Lower lobe of right lung (tissue), 2 donors: Measurements from ENCODE around the gene S1PR4. TPM values are rescaled to one million over a fixed set of nuclear protein-coding genes. Genes with fewer than 3 reads are reported as not detected.
A peak's percentile ranks its signal among the peaks of the same experiment; 100 is the strongest.

Experiments used
- ATAC-seq, 2 donors: fragments of 200-7000 bp; cut with Tn5 transposase; one replicate each; pipeline ENCODE4 v1.9.1; 2020 to 2022; ENCODE audit warnings: mild to moderate bottlenecking in 2 of 2, moderate library complexity in 2 of 2
- DNase-seq: peaks from one replicate; pipeline ENCODE4 v3.0.0-alpha.2; 2020
- H3K27ac ChIP-seq: fragments of 200-600 bp; one replicate; pipeline ENCODE4 v1.8.0; 2022
- H3K27me3 ChIP-seq: fragments of 200-600 bp; one replicate; pipeline ENCODE4 v1.8.0; 2022; ENCODE audit warnings: low read depth
- H3K36me3 ChIP-seq: fragments of 200-600 bp; one replicate; pipeline ENCODE4 v1.8.0; 2022; ENCODE audit warnings: mild to moderate bottlenecking
- H3K4me1 ChIP-seq: fragments of 200-600 bp; one replicate; pipeline ENCODE4 v1.8.0; 2022
- H3K4me3 ChIP-seq: fragments of 200-600 bp; one replicate; pipeline ENCODE4 v1.8.0; 2022; ENCODE audit warnings: mild to moderate bottlenecking
- H3K9me3 ChIP-seq: fragments of 200-600 bp; one replicate; pipeline ENCODE4 v1.8.0; 2022
- intact Hi-C: fragments of 100-400 bp; cut with DNase I; formaldehyde crosslinking; loops from one replicate; pipeline ENCODE4 v1.11.0; 2022
- total RNA-seq: library from RNA; stranded (reverse); fragmentation: NEBNext Ultra II Directional; extraction: Animal tissue kit (Norgen Biotek cat#: 25700); gene quantifications from one replicate; pipeline ENCODE4 v1.2.1, GENCODE V29; 2021
- TF ChIP-seq, protein P1 (sequence below): fragments of 200-600 bp; IDR thresholded peaks from one replicate; pipeline ENCODE4 v1.8.0; 2022; ENCODE audit warnings: antibody characterized with exemption, mild to moderate bottlenecking
- donor health status: DM: no; HTN: yes; CAD: no; lungs with severe emphysema.

Gene S1PR4
- total RNA-seq, 1 donor from 2014 or later = 35.7 TPM

- TF ChIP-seq, protein P1, sequence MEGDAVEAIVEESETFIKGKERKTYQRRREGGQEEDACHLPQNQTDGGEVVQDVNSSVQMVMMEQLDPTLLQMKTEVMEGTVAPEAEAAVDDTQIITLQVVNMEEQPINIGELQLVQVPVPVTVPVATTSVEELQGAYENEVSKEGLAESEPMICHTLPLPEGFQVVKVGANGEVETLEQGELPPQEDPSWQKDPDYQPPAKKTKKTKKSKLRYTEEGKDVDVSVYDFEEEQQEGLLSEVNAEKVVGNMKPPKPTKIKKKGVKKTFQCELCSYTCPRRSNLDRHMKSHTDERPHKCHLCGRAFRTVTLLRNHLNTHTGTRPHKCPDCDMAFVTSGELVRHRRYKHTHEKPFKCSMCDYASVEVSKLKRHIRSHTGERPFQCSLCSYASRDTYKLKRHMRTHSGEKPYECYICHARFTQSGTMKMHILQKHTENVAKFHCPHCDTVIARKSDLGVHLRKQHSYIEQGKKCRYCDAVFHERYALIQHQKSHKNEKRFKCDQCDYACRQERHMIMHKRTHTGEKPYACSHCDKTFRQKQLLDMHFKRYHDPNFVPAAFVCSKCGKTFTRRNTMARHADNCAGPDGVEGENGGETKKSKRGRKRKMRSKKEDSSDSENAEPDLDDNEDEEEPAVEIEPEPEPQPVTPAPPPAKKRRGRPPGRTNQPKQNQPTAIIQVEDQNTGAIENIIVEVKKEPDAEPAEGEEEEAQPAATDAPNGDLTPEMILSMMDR = no peak
- intact Hi-C loops = no loop called here
- Histone ChIP-seq H3K4me1 (peaks cover 37% of the 10 kb centered on the region), H3K9me3 (no peaks in the 10 kb centered on the region), H3K27me3 (no peaks in the 10 kb centered on the region), H3K4me3 (peak within 1 kb of the TSS; percentile 62), H3K27ac (peak within 1 kb of the TSS; percentile 80), H3K36me3 (no peaks in the 10 kb centered on the region)
- peak; percentile 91 to 93 for ATAC-seq
- peak; percentile 81 for DNase-seq
These were observed 42.4 kb upstream of the S1PR4 start, which contains the start of gene GNA15 for GRCh38 chr19:3135961-3136683. TSS of gene GNA15 (plus strand) at chr19:3136033. CDS start at chr19:3136451, 418 bp downstream.

- no peaks in the 10 kb centered on the region for H3K36me3 ChIP-seq
- no peaks in the 10 kb centered on the region for H3K27me3 ChIP-seq
- H3K9me3 ChIP-seq = no peaks in the 10 kb centered on the region
- ATAC-seq = peak; percentile 6 to 43
- TF ChIP-seq, protein P1 = no peak
- intact Hi-C loops = no loop called here
- H3K4me3 ChIP-seq = peak overlapping the region; percentile 62
- peaks cover 41% of the 10 kb centered on the region for H3K4me1 ChIP-seq
- no peak for DNase-seq
- H3K27ac ChIP-seq = peak overlapping the region; percentile 80
These were observed 41.9 kb upstream of the S1PR4 start for GRCh38 chr19:3136684-3137055.

DNA sequence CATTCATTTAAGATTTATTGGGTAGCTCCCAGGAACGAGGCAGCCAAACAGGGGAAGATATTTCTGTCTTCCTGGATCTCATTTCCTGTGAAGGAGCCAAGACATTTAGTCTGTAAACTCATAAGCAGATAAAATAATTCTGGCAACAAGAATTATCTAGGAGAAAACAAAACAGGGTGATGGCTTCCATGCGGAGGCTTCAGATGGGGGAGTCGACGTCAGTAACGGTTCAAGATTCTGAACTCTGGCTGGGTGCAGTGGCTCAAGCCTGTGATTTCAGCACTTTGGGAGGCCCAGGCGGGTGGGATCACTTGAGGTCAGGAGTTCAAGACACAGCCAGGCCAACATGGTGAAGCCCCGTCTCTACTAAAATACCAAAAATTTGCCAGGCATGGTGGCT lies 41.5 kb upstream of the S1PR4 start:
- H3K9me3 ChIP-seq = no peaks in the 10 kb centered on the region
- TF ChIP-seq, protein P1 = no peak
- intact Hi-C loops = no loop called here
- DNase-seq (no peak), ATAC-seq (no peak)
- peak overlapping the region; percentile 62 for H3K4me3 ChIP-seq
- H3K36me3 ChIP-seq = no peaks in the 10 kb centered on the region
- H3K4me1 ChIP-seq = peaks cover 45% of the 10 kb centered on the region
- no peaks in the 10 kb centered on the region for H3K27me3 ChIP-seq
- H3K27ac ChIP-seq = peak overlapping the region; percentile 80

GRCh38 chr19:3138268-3138667 lies 40.3 kb upstream of the S1PR4 start:
- Histone ChIP-seq H3K4me3 (no peak overlapping the region), H3K4me1 (peaks cover 54% of the 10 kb centered on the region), H3K9me3 (no peaks in the 10 kb centered on the region), H3K27ac (no peak overlapping the region), H3K36me3 (no peaks in the 10 kb centered on the region), H3K27me3 (no peaks in the 10 kb centered on the region)
- intact Hi-C loops = no loop called here
- TF ChIP-seq, protein P1 = no peak
- ATAC-seq (no peak), DNase-seq (no peak)

- peaks cover 49% of the 10 kb centered on the region for H3K4me1 ChIP-seq
- H3K36me3 ChIP-seq = no peaks in the 10 kb centered on the region
- H3K27me3 ChIP-seq = no peaks in the 10 kb centered on the region
- TF ChIP-seq, protein P1 = no peak
- DNase-seq = no peak
- ATAC-seq = no peak
- H3K4me3 ChIP-seq = no peak overlapping the region
- intact Hi-C loops = no loop called here
- H3K27ac ChIP-seq = peak overlapping the region; percentile 81
- no peaks in the 10 kb centered on the region for H3K9me3 ChIP-seq
These were observed 37.9 kb upstream of the S1PR4 start for GRCh38 chr19:3140667-3141038.
